Mucosa of descending colon (tissue), 3 donors: ENCODE measurements around the gene QSOX1. TPM values are rescaled to one million over a fixed set of nuclear protein-coding genes. Genes with fewer than 3 reads are reported as not detected.

Experiments used
- ATAC-seq: fragments of 200-7000 bp; cut with Tn5 transposase; one replicate; pipeline ENCODE4 v1.9.1; 2020; ENCODE audit warnings: mild to moderate bottlenecking, moderate library complexity
- DNase-seq, 3 donors: peaks; one replicate each; pipeline ENCODE4 v3.0.0-alpha.2; 2020
- H3K36me3 ChIP-seq: fragments of 200-600 bp; one replicate; pipeline ENCODE4 v1.8.0; 2021; ENCODE audit warnings: low read depth, mild to moderate bottlenecking
- H3K4me1 ChIP-seq: fragments of 200-600 bp; one replicate; pipeline ENCODE4 v1.8.0; 2021; ENCODE audit warnings: low read depth, mild to moderate bottlenecking
- H3K4me3 ChIP-seq: fragments of 200-600 bp; one replicate; pipeline ENCODE4 v1.8.0; 2021; ENCODE audit warnings: mild to moderate bottlenecking
- H3K9me3 ChIP-seq: fragments of 200-600 bp; one replicate; pipeline ENCODE4 v1.8.0; 2021; ENCODE audit warnings: mild to moderate bottlenecking
- intact Hi-C, 2 donors: fragments of 100-400 bp; cut with DNase I in 1 of 2; cut with micrococcal nuclease in 1 of 2; formaldehyde crosslinking; loops; one replicate each; pipeline versions ENCODE4 v1.11.0 to v1.11.1; 2022; cut with DNase I, micrococcal nuclease
- total RNA-seq, 3 donors: library from RNA; stranded (reverse); fragmentation: NEBNext Ultra II Directional in 2 of 3; extraction: Animal tissue kit (Norgen Biotek cat#: 25700) in 2 of 3; gene quantifications; one replicate each; pipeline versions ENCODE4 v1.2.1 to v1.2.4, GENCODE V29; 2021 to 2023
- TF ChIP-seq, protein P1 (sequence below): fragments of 200-600 bp; IDR thresholded peaks from one replicate; pipeline ENCODE4 v1.8.0; 2022; ENCODE audit warnings: antibody characterized with exemption, mild to moderate bottlenecking
- donor health status: DM: no; HTN: no; CAD: no; lungs with moderate emphysema.
- donor health status: DM: no; HTN: no; CAD: no.
- donor health status: DM: no; HTN: yes; CAD: no.

The QSOX1 gene
- total RNA-seq, 3 donors from 2014 or later = 96.4 to 260 (median 185) TPM

DNA sequence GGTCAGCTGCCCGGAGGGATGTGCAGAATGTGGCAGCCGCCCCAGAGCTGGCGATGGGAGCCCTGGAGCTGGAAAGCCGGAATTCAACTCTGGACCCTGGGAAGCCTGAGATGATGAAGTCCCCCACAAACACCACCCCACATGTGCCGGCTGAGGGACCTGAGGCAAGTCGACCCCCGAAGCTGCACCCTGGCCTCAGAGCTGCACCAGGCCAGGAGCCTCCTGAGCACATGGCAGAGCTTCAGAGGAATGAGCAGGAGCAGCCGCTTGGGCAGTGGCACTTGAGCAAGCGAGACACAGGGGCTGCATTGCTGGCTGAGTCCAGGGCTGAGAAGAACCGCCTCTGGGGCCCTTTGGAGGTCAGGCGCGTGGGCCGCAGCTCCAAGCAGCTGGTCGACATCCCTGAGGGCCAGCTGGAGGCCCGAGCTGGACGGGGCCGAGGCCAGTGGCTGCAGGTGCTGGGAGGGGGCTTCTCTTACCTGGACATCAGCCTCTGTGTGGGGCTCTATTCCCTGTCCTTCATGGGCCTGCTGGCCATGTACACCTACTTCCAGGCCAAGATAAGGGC is 41.9 kb downstream of the QSOX1 start:
- no peak for DNase-seq
- TF ChIP-seq, protein P1, sequence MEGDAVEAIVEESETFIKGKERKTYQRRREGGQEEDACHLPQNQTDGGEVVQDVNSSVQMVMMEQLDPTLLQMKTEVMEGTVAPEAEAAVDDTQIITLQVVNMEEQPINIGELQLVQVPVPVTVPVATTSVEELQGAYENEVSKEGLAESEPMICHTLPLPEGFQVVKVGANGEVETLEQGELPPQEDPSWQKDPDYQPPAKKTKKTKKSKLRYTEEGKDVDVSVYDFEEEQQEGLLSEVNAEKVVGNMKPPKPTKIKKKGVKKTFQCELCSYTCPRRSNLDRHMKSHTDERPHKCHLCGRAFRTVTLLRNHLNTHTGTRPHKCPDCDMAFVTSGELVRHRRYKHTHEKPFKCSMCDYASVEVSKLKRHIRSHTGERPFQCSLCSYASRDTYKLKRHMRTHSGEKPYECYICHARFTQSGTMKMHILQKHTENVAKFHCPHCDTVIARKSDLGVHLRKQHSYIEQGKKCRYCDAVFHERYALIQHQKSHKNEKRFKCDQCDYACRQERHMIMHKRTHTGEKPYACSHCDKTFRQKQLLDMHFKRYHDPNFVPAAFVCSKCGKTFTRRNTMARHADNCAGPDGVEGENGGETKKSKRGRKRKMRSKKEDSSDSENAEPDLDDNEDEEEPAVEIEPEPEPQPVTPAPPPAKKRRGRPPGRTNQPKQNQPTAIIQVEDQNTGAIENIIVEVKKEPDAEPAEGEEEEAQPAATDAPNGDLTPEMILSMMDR = no peak
- Histone ChIP-seq H3K9me3 (no peaks in the 10 kb centered on the region), H3K4me3 (no peak overlapping the region), H3K36me3 (peaks cover 2% of the 10 kb centered on the region), H3K4me1 (peaks cover 5% of the 10 kb centered on the region)
- ATAC-seq = no peak
- intact Hi-C loops = no loop called here

DNA sequence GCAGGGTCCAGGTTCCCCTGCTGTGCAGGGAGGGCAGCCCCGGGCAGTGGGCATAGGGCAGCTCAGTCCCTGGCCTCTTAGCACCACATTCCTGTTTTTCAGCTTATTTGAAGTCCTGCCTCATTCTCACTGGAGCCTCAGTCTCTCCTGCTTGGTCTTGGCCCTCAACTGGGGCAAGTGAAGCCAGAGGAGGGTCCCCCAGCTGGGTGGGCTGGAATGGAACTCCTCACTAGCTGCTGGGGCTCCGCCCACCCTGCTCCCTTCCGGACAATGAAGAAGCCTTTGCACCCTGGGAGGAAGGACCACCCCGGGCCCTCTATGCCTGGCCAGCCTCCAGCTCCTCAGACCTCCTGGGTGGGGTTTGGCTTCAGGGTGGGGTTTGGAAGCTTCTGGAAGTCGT is 42.6 kb downstream of the QSOX1 start:
- intact Hi-C loops = no loop called here
- no peak for ATAC-seq
- DNase-seq = no peak
- Histone ChIP-seq H3K36me3 (peaks cover 2% of the 10 kb centered on the region), H3K9me3 (no peaks in the 10 kb centered on the region), H3K4me3 (no peak overlapping the region), H3K4me1 (peaks cover 5% of the 10 kb centered on the region)
- TF ChIP-seq, protein P1 = no peak

DNA sequence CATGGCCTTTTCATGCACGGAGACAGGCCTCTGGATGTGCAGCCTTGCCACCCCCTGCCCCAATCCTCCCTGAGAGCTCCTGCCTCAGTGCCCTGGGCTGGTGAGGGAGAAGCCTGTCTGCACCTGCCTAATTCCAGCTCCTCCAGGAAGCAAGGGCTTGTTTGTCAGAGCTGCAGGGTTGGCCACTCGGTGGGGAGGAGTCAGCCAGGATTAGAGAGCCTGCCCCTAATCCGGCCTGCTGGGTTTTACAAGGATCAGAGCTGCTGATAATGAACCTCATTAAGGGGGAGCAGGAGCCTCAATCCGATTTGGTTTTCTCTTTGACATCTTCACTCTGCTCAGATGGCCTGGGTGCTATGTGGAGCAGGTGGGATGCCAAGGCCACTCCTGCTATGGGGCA is 43.5 kb downstream of the QSOX1 start:
- H3K9me3 ChIP-seq = no peaks in the 10 kb centered on the region
- no peak overlapping the region for H3K4me3 ChIP-seq
- H3K36me3 ChIP-seq = peaks cover 2% of the 10 kb centered on the region
- peaks cover 5% of the 10 kb centered on the region for H3K4me1 ChIP-seq
- intact Hi-C loops = no loop called here
- ATAC-seq = no peak
- peak in 1 of 3 donors; percentile 33 for DNase-seq
- TF ChIP-seq, protein P1 = no peak

DNA sequence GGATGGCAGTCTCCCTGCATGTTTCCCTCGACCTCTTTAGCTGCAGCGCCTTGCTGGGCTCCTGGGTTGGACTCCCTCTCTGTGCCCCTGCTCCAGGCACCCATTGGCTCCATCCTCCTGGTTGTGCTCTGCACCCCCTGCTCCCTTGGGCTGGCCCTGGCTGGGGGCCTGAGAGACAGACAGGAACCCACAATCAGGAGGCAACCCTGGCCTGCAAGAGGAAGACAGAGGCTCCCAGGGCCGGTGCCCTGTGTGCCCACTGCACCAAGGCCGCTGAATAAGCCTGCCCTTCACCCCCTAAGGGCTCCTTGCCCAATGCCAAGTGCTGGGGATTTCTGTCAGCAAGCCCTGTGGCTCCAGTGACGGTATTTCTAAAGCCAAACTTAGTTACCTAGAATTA is 43.9 kb downstream of the QSOX1 start:
- intact Hi-C loops = no loop called here
- Histone ChIP-seq H3K4me1 (peaks cover 3% of the 10 kb centered on the region), H3K4me3 (no peak overlapping the region), H3K9me3 (no peaks in the 10 kb centered on the region), H3K36me3 (peaks cover 2% of the 10 kb centered on the region)
- no peak for ATAC-seq
- DNase-seq = no peak
- TF ChIP-seq, protein P1 = no peak

DNA sequence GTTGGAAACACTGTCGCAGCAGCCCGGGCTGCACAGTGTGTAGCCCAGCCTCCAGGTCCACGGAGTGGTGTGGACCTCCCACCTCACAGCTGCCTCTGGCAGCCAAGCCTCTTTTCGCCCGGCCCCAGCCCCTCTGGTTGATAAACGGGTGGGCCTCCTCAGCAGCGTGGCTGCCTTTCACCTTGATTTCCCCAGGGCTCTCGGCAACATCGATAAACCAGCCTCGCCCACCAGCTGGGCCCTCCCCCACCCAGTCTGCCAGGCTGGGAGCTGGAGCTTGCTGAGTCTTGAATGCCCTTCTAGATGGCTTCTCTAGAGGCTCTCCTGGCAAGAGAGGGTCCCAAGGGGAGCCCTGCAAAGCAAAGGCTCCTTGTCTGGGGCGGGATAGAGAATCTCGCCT is 44.3 kb downstream of the QSOX1 start:
- ATAC-seq (no peak), DNase-seq (no peak)
- Histone ChIP-seq H3K36me3 (peaks cover 2% of the 10 kb centered on the region), H3K4me3 (no peak overlapping the region), H3K4me1 (peaks cover 3% of the 10 kb centered on the region), H3K9me3 (no peaks in the 10 kb centered on the region)
- TF ChIP-seq, protein P1 = no peak
- intact Hi-C loops = no loop called here
